NT2/D1 (cell line): ENCODE data around the gene RRP36.
"Not testable (repeated sequence)": the region's sequence is repeated elsewhere in the genome, so short reads cannot be mapped to it uniquely, and the experiment has no call there.

Source experiments
- DNase-seq: peaks from one replicate; pipeline ENCODE4 v3.0.0-alpha.2; 2011; ENCODE audit warnings: low read depth, low spot score
- H3K27me3 ChIP-seq: 2 replicates; pipeline ENCODE4 v1.6.0; 2011; ENCODE audit warnings: mild to moderate bottlenecking; ENCODE audit not compliant: insufficient read length, insufficient read depth
- H3K36me3 ChIP-seq: 2 replicates; pipeline ENCODE4 v1.6.1; 2011; ENCODE audit warnings: mild to moderate bottlenecking, low read length, mixed read lengths; ENCODE audit not compliant: insufficient read depth, insufficient read length
- H3K4me1 ChIP-seq: 2 replicates; pipeline ENCODE4 v1.5.1; 2011; ENCODE audit not compliant: insufficient read depth, insufficient read length
- H3K4me3 ChIP-seq: 2 replicates; pipeline ENCODE4 v1.5.1; 2011; ENCODE audit warnings: low read depth; ENCODE audit not compliant: insufficient read length
- H3K9ac ChIP-seq: 2 replicates; pipeline ENCODE4 v1.6.0; 2011; ENCODE audit warnings: low read depth; ENCODE audit not compliant: insufficient read length
- H3K9me3 ChIP-seq: 2 replicates; pipeline ENCODE4 v1.5.1; 2011; ENCODE audit warnings: mild to moderate bottlenecking, low read length; ENCODE audit not compliant: insufficient read depth
- SUZ12 ChIP-seq: IDR thresholded peaks from 2 replicates; pipeline ENCODE4 v1.6.1; 2011; ENCODE audit not compliant: insufficient read length, insufficient read depth; ENCODE audit errors: extremely low read depth
- YY1 ChIP-seq: IDR thresholded peaks from 2 replicates; pipeline ENCODE4 v1.6.1; 2011; ENCODE audit not compliant: insufficient read length, insufficient read depth
- ZNF274 ChIP-seq: IDR thresholded peaks from 2 replicates; pipeline ENCODE4 v1.6.1; 2011; ENCODE audit warnings: mild to moderate bottlenecking, low read depth, low read length

Gene RRP36

GRCh38 chr6:42989923-42990322, 31.5 kb upstream of the RRP36 start:
- H3K27me3 ChIP-seq: no peaks in the 10 kb centered on the region
- H3K36me3 ChIP-seq: peaks cover 33% of the 10 kb centered on the region
- peaks cover 5% of the 10 kb centered on the region for H3K4me1 ChIP-seq
- no peak overlapping the region for H3K4me3 ChIP-seq
- DNase-seq: no peak
- TF ChIP-seq SUZ12: no peak
- no peak for TF ChIP-seq YY1
- TF ChIP-seq ZNF274: no peak
- H3K9me3 ChIP-seq: no peaks in the 10 kb centered on the region
- H3K9ac ChIP-seq: no peak overlapping the region

- no peak for TF ChIP-seq ZNF274
- TF ChIP-seq YY1: no peak
- no peak for TF ChIP-seq SUZ12
- H3K4me1 ChIP-seq: peaks cover 2% of the 10 kb centered on the region
- no peaks in the 10 kb centered on the region for H3K27me3 ChIP-seq
- no peaks in the 10 kb centered on the region for H3K9me3 ChIP-seq
- no peak for DNase-seq
- H3K4me3 ChIP-seq: no peak overlapping the region
- H3K9ac ChIP-seq: no peak overlapping the region
- peaks cover 25% of the 10 kb centered on the region for H3K36me3 ChIP-seq
These were observed 28.0 kb upstream of the RRP36 start for GRCh38 chr6:42993445-42993844.

GRCh38 chr6:42996513-42996912, 24.9 kb upstream of the RRP36 start:
- Histone ChIP-seq H3K4me1 (peaks cover 3% of the 10 kb centered on the region), H3K36me3 (peaks cover 4% of the 10 kb centered on the region), H3K9ac (no peak overlapping the region), H3K4me3 (no peak overlapping the region), H3K27me3 (no peaks in the 10 kb centered on the region), H3K9me3 (no peaks in the 10 kb centered on the region)
- TF ChIP-seq YY1 (no peak), SUZ12 (no peak), ZNF274 (no peak)
- DNase-seq: no peak

- DNase-seq: not testable (repeated sequence)
These were observed 23.2 kb upstream of the RRP36 start for GRCh38 chr6:42998205-42998604.

GRCh38 chr6:43001843-43002242, 19.6 kb upstream of the RRP36 start:
- Histone ChIP-seq H3K4me1 (peaks cover 1% of the 10 kb centered on the region), H3K9ac (no peak overlapping the region), H3K9me3 (no peaks in the 10 kb centered on the region), H3K36me3 (peaks cover 9% of the 10 kb centered on the region), H3K27me3 (no peaks in the 10 kb centered on the region), H3K4me3 (no peak overlapping the region)
- no peak for DNase-seq
- no peak for TF ChIP-seq SUZ12
- TF ChIP-seq ZNF274: no peak
- no peak for TF ChIP-seq YY1

More at GRCh38 chr6:42998205-42998604, 23.2 kb upstream of the RRP36 start:
- H3K4me3 ChIP-seq, H3K27me3 ChIP-seq, H3K36me3 ChIP-seq, H3K9me3 ChIP-seq, H3K9ac ChIP-seq, H3K4me1 ChIP-seq: not testable (repeated sequence)

GRCh38 chr6:43005844-43006243, 15.6 kb upstream of the RRP36 start:
- TF ChIP-seq SUZ12 (no peak), YY1 (no peak), ZNF274 (no peak)
- Histone ChIP-seq H3K27me3 (no peaks in the 10 kb centered on the region), H3K9me3 (no peaks in the 10 kb centered on the region), H3K36me3 (peaks cover 45% of the 10 kb centered on the region), H3K9ac (no peak overlapping the region), H3K4me1 (no peaks in the 10 kb centered on the region), H3K4me3 (no peak overlapping the region)
- no peak for DNase-seq

- Histone ChIP-seq H3K9ac (no peak overlapping the region), H3K4me1 (no peaks in the 10 kb centered on the region), H3K36me3 (peaks cover 49% of the 10 kb centered on the region), H3K4me3 (no peak overlapping the region), H3K27me3 (no peaks in the 10 kb centered on the region), H3K9me3 (no peaks in the 10 kb centered on the region)
- TF ChIP-seq ZNF274 (no peak), SUZ12 (no peak), YY1 (no peak)
- no peak for DNase-seq
These were observed 15.2 kb upstream of the RRP36 start for GRCh38 chr6:43006251-43006650.

GRCh38 chr6:43007126-43007525, 14.3 kb upstream of the RRP36 start:
- Histone ChIP-seq H3K27me3 (no peaks in the 10 kb centered on the region), H3K36me3 (peaks cover 58% of the 10 kb centered on the region), H3K4me1 (peaks cover 2% of the 10 kb centered on the region), H3K9me3 (no peaks in the 10 kb centered on the region), H3K4me3 (no peak overlapping the region), H3K9ac (no peak overlapping the region)
- DNase-seq: no peak
- no peak for TF ChIP-seq ZNF274
